Liver (tissue), 9 donors: ENCODE measurements around the gene DNAH6. TPM values are rescaled to one million over a fixed set of nuclear protein-coding genes. Genes with fewer than 3 reads are reported as not detected.

Experiments used
- DNase-seq: peaks from one replicate; pipeline ENCODE4 v3.0.0-alpha.2; 2017; ENCODE audit warnings: low spot score
- H3K27ac ChIP-seq, 2 donors: one replicate each; pipeline ENCODE4 v1.7.0; 2013; ENCODE audit warnings: inconsistent platforms in 2 of 2, low read length in 2 of 2, control low read depth in 1 of 2, low read depth in 1 of 2, mild to moderate bottlenecking in 1 of 2
- H3K27me3 ChIP-seq, 4 donors: one replicate each; pipeline versions ENCODE4 v1.6.1 to v1.7.0; 2013; ENCODE audit warnings: low read length in 3 of 4, inconsistent platforms in 1 of 4, mild to moderate bottlenecking in 1 of 4, moderate library complexity in 1 of 4; ENCODE audit not compliant: control insufficient read depth in 4 of 4, insufficient read depth in 4 of 4
- H3K36me3 ChIP-seq, 4 donors: one replicate each; pipeline versions ENCODE4 v1.6.1 to v1.7.0; 2013; ENCODE audit warnings: low read length in 3 of 4, mild to moderate bottlenecking in 3 of 4, low read depth in 1 of 4, moderate library complexity in 1 of 4; ENCODE audit not compliant: control insufficient read depth in 4 of 4, insufficient read depth in 3 of 4
- H3K4me1 ChIP-seq, 4 donors: one replicate each; pipeline versions ENCODE4 v1.6.1 to v1.7.0; 2013; ENCODE audit warnings: low read length in 3 of 4, mild to moderate bottlenecking in 3 of 4, moderate library complexity in 1 of 4; ENCODE audit not compliant: control insufficient read depth in 4 of 4, insufficient read depth in 4 of 4
- H3K4me3 ChIP-seq, 3 donors: one replicate each; pipeline versions ENCODE4 v1.6.1 to v1.7.0; 2013; ENCODE audit warnings: low read length in 3 of 3, control low read depth in 1 of 3, low read depth in 1 of 3, mild to moderate bottlenecking in 1 of 3
- H3K9ac ChIP-seq, 2 donors: one replicate each; pipeline ENCODE4 v1.7.0; 2013; ENCODE audit warnings: low read length in 2 of 2, mild to moderate bottlenecking in 2 of 2, moderate library complexity in 2 of 2, control low read depth in 1 of 2, low read depth in 1 of 2
- H3K9me3 ChIP-seq, 4 donors: one replicate each; pipeline versions ENCODE4 v1.6.1 to v1.7.0; 2013; ENCODE audit warnings: low read length in 3 of 4; ENCODE audit not compliant: control insufficient read depth in 4 of 4
- CTCF ChIP-seq: fragments of 150-350 bp; IDR thresholded peaks from 2 replicates; pipeline ENCODE4 v1.5.1; 2017; ENCODE audit warnings: improper control_type of control experiment, low read depth, low read length; ENCODE audit not compliant: missing input control
- EGR1 ChIP-seq, 2 donors: IDR thresholded peaks; 2 replicates each; pipeline ENCODE4 v1.6.1; 2016 to 2018; ENCODE audit warnings: antibody characterized with exemption in 2 of 2, low read depth in 2 of 2
- FOXA1 ChIP-seq: IDR thresholded peaks from 2 replicates; pipeline ENCODE4 v1.6.1; 2016; ENCODE audit warnings: antibody characterized with exemption
- FOXA2 ChIP-seq: IDR thresholded peaks from 2 replicates; pipeline ENCODE4 v1.6.1; 2016; ENCODE audit warnings: antibody characterized with exemption
- GABPA ChIP-seq, 2 donors: IDR thresholded peaks in 1 of 2; conservative IDR thresholded peaks in 1 of 2; 2 replicates each; pipeline ENCODE4 v1.6.1; 2016; ENCODE audit warnings: antibody characterized with exemption in 2 of 2, mild to moderate bottlenecking in 1 of 2, moderate library complexity in 1 of 2
- HNF4A ChIP-seq, 2 donors: conservative IDR thresholded peaks; 2 replicates each; pipeline ENCODE4 v1.6.1; 2016; ENCODE audit warnings: antibody characterized with exemption in 2 of 2, mild to moderate bottlenecking in 2 of 2
- HNF4G ChIP-seq: IDR thresholded peaks from 2 replicates; pipeline ENCODE4 v1.6.1; 2016; ENCODE audit warnings: antibody characterized with exemption
- MAX ChIP-seq: IDR thresholded peaks from 2 replicates; pipeline ENCODE4 v1.6.1; 2016; ENCODE audit warnings: antibody characterized with exemption
- NR2F2 ChIP-seq: IDR thresholded peaks from 2 replicates; pipeline ENCODE4 v1.6.1; 2016; ENCODE audit warnings: antibody characterized with exemption
- RAD21 ChIP-seq, 2 donors: IDR thresholded peaks; 2 replicates each; pipeline ENCODE4 v1.6.1; 2016; ENCODE audit warnings: antibody characterized with exemption in 2 of 2, mild to moderate bottlenecking in 2 of 2
- REST ChIP-seq: IDR thresholded peaks from 2 replicates; pipeline ENCODE4 v1.6.1; 2016; ENCODE audit warnings: antibody characterized with exemption, mild to moderate bottlenecking
- RXRA ChIP-seq, 2 donors: IDR thresholded peaks; 2 replicates each; pipeline ENCODE4 v1.6.1; 2017 to 2018; ENCODE audit warnings: antibody characterized with exemption in 2 of 2, mild to moderate bottlenecking in 1 of 2
- SP1 ChIP-seq: IDR thresholded peaks from 2 replicates; pipeline ENCODE4 v1.6.1; 2018; ENCODE audit warnings: antibody characterized with exemption, mild to moderate bottlenecking
- TAF1 ChIP-seq: conservative IDR thresholded peaks from 2 replicates; pipeline ENCODE4 v1.6.1; 2016; ENCODE audit warnings: antibody characterized with exemption, mild to moderate bottlenecking
- YY1 ChIP-seq: IDR thresholded peaks from 2 replicates; pipeline ENCODE4 v1.6.1; 2016; ENCODE audit warnings: antibody characterized with exemption, mild to moderate bottlenecking
- ZBTB33 ChIP-seq: IDR thresholded peaks from 2 replicates; pipeline ENCODE4 v1.6.1; 2016; ENCODE audit warnings: antibody characterized with exemption
- WGBS: extraction: QIAGEN DNeasy Blood & Tissue Kit; methylation state at CpG from one replicate; pipeline ENCODE4 v1.1.7; 2013; 5-methylcytosine and 5-hydroxymethylcytosine counted together
- polyA plus RNA-seq, 2 donors: library from polyadenylated mRNA; stranded (reverse) in 1 of 2; unstranded in 1 of 2; fragments of 200-250 nt in 1 of 2; fragments of >200 nt in 1 of 2; fragmentation: Nextera tagmentation in 1 of 2; extraction: Ambion mirVana in 1 of 2; gene quantifications; one replicate each; pipeline versions ENCODE4 v1.2.1 to v1.2.3, GENCODE V29; 2013 to 2015
- total RNA-seq, 2 donors: library from RNA; depleted of rRNA; stranded (reverse); fragments of >200 nt; gene quantifications; one replicate each; pipeline ENCODE4 v1.2.3, GENCODE V29; 2014
- TF ChIP-seq, protein P1 (sequence below): IDR thresholded peaks from 2 replicates; pipeline ENCODE4 v1.6.1; 2016; ENCODE audit warnings: antibody characterized with exemption
- donor health status: healthy.
- donor health status: healthy.
- donor health status: healthy.
- donor health status: healthy.
- donor health status: healthy.

Gene DNAH6
- total and polyA plus RNA-seq, 4 donors: 0.32 to 1.6 (median 0.59) TPM

DNA sequence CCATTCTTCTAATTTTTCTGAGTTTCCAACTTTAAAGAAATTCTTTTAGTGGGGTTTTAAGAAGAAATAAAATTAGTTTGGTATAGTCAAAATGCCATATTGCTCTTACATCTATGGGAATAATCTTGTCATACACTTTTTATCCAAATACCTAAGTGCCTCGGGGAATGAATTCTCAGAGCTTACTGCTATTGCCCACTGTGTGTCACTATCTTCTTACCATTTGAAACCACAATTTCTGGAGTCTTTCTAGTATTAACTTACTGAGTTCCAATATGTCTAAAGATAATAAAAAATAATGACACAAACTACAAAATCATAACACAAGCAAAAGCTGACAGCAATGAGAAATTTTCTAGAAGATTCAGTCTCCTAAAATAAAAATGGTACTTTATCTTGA lies 23.7 kb upstream of the DNAH6 start:
- DNase-seq: no peak
- no peaks in the 10 kb centered on the region for H3K27me3 ChIP-seq
- WGBS: 87% methylated on average over 1 of the region's 1 CpG
- TF ChIP-seq FOXA2: no peak
- peak in 1 of 2 donors; percentile 11 for TF ChIP-seq RAD21 (IDR thresholded peaks at IDR 0.05)
- H3K4me3 ChIP-seq: no peak overlapping the region
- no peak overlapping the region for H3K9ac ChIP-seq
- H3K36me3 ChIP-seq: no peaks in the 10 kb centered on the region
- H3K4me1 ChIP-seq: peaks cover 2 to 9% (median 5%) of the 10 kb centered on the region in 4 donors
- H3K9me3 ChIP-seq: no peaks in the 10 kb centered on the region
- H3K27ac ChIP-seq: no peak overlapping the region

- WGBS: 80% methylated on average over 5 of the region's 5 CpGs
- no peaks in the 10 kb centered on the region for H3K9me3 ChIP-seq
- H3K9ac ChIP-seq: no peak overlapping the region
- H3K4me1 ChIP-seq: peaks cover 0 to 4% (median 1%) of the 10 kb centered on the region in 4 donors
- no peak overlapping the region for H3K4me3 ChIP-seq
- TF ChIP-seq MAX: no peak
- no peak for TF ChIP-seq NR2F2
- no peak for TF ChIP-seq REST
- TF ChIP-seq, protein P1, sequence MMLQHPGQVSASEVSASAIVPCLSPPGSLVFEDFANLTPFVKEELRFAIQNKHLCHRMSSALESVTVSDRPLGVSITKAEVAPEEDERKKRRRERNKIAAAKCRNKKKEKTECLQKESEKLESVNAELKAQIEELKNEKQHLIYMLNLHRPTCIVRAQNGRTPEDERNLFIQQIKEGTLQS: no peak
- no peak for TF ChIP-seq ZBTB33
- no peak for TF ChIP-seq FOXA2
- DNase-seq: no peak
- no peaks in the 10 kb centered on the region for H3K36me3 ChIP-seq
- H3K27ac ChIP-seq: no peak overlapping the region
- H3K27me3 ChIP-seq: no peaks in the 10 kb centered on the region
Observed at GRCh38 chr2:84493514-84493913, 22.8 kb upstream of the DNAH6 start.

DNA sequence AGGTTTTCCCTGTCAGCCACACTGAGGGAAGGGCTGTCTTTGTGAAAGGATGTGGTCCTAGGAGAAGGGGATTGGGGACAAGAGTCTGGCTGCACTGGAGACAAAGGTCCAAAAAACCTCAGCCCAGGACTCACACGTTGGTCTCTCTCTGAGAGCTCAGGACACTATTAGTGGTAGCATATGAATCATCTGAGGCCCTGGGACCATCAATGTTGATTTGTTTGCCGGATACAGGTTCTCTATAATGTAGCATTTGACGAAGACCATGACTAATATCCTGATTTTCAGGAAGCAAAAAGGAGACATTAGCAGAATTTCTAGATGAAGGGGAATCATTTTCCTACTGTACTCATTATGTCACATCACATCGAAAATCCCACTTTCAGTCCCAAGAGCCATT lies 22.2 kb upstream of the DNAH6 start:
- TF ChIP-seq GABPA (IDR thresholded peaks at IDR 0.05 in 1 of 2, conservative IDR thresholded peaks at IDR 0.05 in 1 of 2) (no peak), TAF1 (no peak), RXRA (IDR thresholded peaks at IDR 0.05) (no peak), MAX (no peak), RAD21 (IDR thresholded peaks at IDR 0.05) (no peak), FOXA1 (no peak), CTCF (no peak), YY1 (no peak), HNF4A (conservative IDR thresholded peaks at IDR 0.05) (no peak), SP1 (no peak), HNF4G (no peak), REST (no peak), EGR1 (IDR thresholded peaks at IDR 0.05; ENCODE audit: low read depth in 2 of 2) (no peak)
- H3K9ac ChIP-seq: no peak overlapping the region
- H3K36me3 ChIP-seq: no peaks in the 10 kb centered on the region
- H3K9me3 ChIP-seq: no peaks in the 10 kb centered on the region
- WGBS: 83% methylated on average over 4 of the region's 4 CpGs
- no peak overlapping the region for H3K4me3 ChIP-seq
- no peaks in the 10 kb centered on the region for H3K27me3 ChIP-seq
- no peak for DNase-seq
- H3K27ac ChIP-seq: no peak overlapping the region
- peaks cover 0 to 4% (median 1%) of the 10 kb centered on the region in 4 donors for H3K4me1 ChIP-seq
